SKM-1 (cell line): Measurements from ENCODE around the gene WNT16.

ENCODE experiments used
- DNase-seq: peaks from one replicate; lab custom pipeline; 2025; ENCODE audit not compliant: unreplicated experiment; lab: John Stamatoyannopoulos, UW

WNT16 gene

GRCh38 chr7:121342631-121343030 is 13.8 kb downstream of the WNT16 start:
- no peak for DNase-seq

- no peak for DNase-seq
Observed at GRCh38 chr7:121343302-121343701, 14.5 kb downstream of the WNT16 start.

- DNase-seq, result no peak
Observed at GRCh38 chr7:121344093-121344492, 15.3 kb downstream of the WNT16 start.

- no peak for DNase-seq
Observed at GRCh38 chr7:121344497-121344896, 15.7 kb downstream of the WNT16 start.

GRCh38 chr7:121351682-121352081 is 22.9 kb downstream of the WNT16 start:
- no peak for DNase-seq

GRCh38 chr7:121352323-121352722 is 23.5 kb downstream of the WNT16 start:
- DNase-seq, result no peak

GRCh38 chr7:121355574-121355973 is 26.8 kb downstream of the WNT16 start:
- DNase-seq, result no peak

- DNase-seq, result no peak
Observed at GRCh38 chr7:121360564-121360963, 31.8 kb downstream of the WNT16 start.

GRCh38 chr7:121366852-121367431 is 38.1 kb downstream of the WNT16 start:
- no peak for DNase-seq

- no peak for DNase-seq
Observed at GRCh38 chr7:121369462-121369861, 40.7 kb downstream of the WNT16 start.

GRCh38 chr7:121371367-121371766 is 42.6 kb downstream of the WNT16 start:
- no peak for DNase-seq

GRCh38 chr7:121371883-121372282 is 43.1 kb downstream of the WNT16 start:
- DNase-seq, result no peak

GRCh38 chr7:121372376-121373010 is 43.7 kb downstream of the WNT16 start:
- DNase-seq, result no peak

GRCh38 chr7:121373177-121373576 is 44.4 kb downstream of the WNT16 start:
- no peak for DNase-seq

- no peak for DNase-seq
Observed at GRCh38 chr7:121376979-121377378, 48.2 kb downstream of the WNT16 start.

GRCh38 chr7:121379930-121380329 is 51.1 kb downstream of the WNT16 start:
- DNase-seq, result no peak

GRCh38 chr7:121382473-121382872 is 53.7 kb downstream of the WNT16 start:
- no peak for DNase-seq

- no peak for DNase-seq
Observed at GRCh38 chr7:121383235-121383910, 54.6 kb downstream of the WNT16 start.

- no peak for DNase-seq
Observed at GRCh38 chr7:121384265-121384664, 55.5 kb downstream of the WNT16 start.

GRCh38 chr7:121385056-121385799 is 56.4 kb downstream of the WNT16 start:
- DNase-seq, result no peak

GRCh38 chr7:121385800-121386179 is 57.0 kb downstream of the WNT16 start:
- DNase-seq, result no peak

- DNase-seq, result no peak
Observed at GRCh38 chr7:121388950-121389349, 60.1 kb downstream of the WNT16 start.
